ENCODE results near the gene ITPRIPL2. TPM values are rescaled to one million over a fixed set of nuclear protein-coding genes. Genes with fewer than 3 reads are reported as not detected.

The ITPRIPL2 gene
- total and polyA plus RNA-seq, 10 donors = 2.2 to 41.5 (median 24.9) TPM

DNA sequence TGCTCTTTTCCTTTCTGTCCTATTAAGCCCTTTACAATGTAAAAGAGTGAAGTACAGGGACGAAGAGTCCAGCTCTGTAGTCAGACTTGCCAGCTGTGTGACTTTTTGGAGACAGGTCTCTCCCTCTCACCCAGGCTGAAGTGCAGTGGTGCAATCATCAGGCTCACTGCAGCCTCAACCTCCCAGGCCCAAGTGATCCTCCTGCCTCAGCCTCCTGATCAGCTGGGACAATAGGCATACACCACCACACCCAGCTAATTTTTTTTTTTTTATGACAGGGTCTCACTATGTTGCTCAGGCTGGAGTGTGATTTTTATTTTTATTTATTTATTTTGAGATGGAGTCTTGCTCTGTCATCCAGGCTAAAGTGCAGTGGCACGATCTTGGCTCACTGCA lies 7.1 kb upstream of the ITPRIPL2 start:
- H3K27me3 ChIP-seq (replicated peaks in 1 of 7) = no peaks in the 10 kb centered on the region
- no peaks in the 10 kb centered on the region for H3K36me3 ChIP-seq
- no peak overlapping the region for H3K4me3 ChIP-seq
- H3K4me1 ChIP-seq = peaks cover 0 to 8% (median 0%) of the 10 kb centered on the region in 6 donors
- no peaks in the 10 kb centered on the region for H3K9me3 ChIP-seq
- TF ChIP-seq, protein P1, sequence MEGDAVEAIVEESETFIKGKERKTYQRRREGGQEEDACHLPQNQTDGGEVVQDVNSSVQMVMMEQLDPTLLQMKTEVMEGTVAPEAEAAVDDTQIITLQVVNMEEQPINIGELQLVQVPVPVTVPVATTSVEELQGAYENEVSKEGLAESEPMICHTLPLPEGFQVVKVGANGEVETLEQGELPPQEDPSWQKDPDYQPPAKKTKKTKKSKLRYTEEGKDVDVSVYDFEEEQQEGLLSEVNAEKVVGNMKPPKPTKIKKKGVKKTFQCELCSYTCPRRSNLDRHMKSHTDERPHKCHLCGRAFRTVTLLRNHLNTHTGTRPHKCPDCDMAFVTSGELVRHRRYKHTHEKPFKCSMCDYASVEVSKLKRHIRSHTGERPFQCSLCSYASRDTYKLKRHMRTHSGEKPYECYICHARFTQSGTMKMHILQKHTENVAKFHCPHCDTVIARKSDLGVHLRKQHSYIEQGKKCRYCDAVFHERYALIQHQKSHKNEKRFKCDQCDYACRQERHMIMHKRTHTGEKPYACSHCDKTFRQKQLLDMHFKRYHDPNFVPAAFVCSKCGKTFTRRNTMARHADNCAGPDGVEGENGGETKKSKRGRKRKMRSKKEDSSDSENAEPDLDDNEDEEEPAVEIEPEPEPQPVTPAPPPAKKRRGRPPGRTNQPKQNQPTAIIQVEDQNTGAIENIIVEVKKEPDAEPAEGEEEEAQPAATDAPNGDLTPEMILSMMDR (IDR thresholded peaks at IDR 0.05 in 8 of 11, conservative IDR thresholded peaks at IDR 0.05 in 3 of 11) = no peak
- no peak for TF ChIP-seq POLR2AphosphoS5 (IDR thresholded peaks at IDR 0.05)
- TF ChIP-seq POLR2A (IDR thresholded peaks at IDR 0.05) = no peak
- H3K27ac ChIP-seq = no peak overlapping the region
- 85 to 97% (median 93%) methylated on average over 2 of the region's 2 CpGs for WGBS, 5 donors
- DNase-seq = no peak
- intact Hi-C loops (cut with DNase I; ENCODE audit: low total_unique reads) = no loop called here

DNA sequence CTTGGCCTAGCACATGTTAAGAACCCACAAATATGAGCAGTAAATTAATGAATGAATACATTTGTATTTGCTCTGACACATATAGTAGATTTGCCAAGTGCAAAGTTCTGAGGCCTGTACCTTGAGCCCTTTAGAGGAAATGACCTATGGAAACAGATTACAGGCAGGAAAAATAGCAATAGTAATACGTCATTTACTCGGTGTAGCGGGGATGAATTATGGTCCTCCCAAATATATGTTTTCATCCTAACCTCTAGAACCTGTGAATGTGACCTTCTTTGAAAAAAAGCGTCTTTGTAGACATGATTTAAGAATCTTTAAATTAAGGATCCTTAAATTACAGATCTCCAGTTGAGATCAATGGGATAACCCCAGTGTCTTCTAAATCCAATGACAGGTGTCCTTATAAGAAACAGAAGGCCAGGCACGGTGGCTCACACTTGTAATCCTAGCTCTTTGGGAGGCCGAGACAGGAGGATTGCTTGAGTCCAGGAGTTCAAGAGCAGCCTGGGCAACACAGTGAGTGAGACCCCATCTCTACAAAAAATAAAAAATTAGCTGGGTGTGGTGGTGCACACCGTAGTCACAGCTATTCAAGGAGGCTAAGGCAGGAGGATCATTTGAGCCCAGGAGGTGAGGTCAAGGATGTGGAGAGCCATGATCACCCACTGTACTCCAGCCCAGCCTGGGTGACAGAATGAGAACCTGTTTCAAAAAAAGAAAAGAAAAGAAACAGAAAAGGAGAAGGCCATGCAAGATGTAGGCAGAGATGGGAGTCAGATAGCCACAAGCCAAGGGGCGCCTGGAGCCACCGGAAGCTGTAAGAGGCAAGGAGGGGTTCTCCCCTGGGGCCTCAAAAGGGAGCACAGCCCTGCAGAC lies 5.1 kb upstream of the ITPRIPL2 start:
- Histone ChIP-seq H3K9me3 (no peaks in the 10 kb centered on the region), H3K27ac (no peak overlapping the region), H3K27me3 (replicated peaks in 1 of 7) (peaks cover 0 to 4% (median 0%) of the 10 kb centered on the region in 7 donors), H3K4me1 (peaks cover 0 to 21% (median 9%) of the 10 kb centered on the region in 6 donors), H3K36me3 (no peaks in the 10 kb centered on the region), H3K4me3 (no peak overlapping the region)
- WGBS, 5 donors = 71 to 80% (median 79%) methylated on average over 9 of the region's 9 CpGs
- intact Hi-C loops (cut with DNase I; ENCODE audit: low total_unique reads) = no loop called here
- TF ChIP-seq POLR2A (IDR thresholded peaks at IDR 0.05) = no peak
- no peak for DNase-seq

DNA sequence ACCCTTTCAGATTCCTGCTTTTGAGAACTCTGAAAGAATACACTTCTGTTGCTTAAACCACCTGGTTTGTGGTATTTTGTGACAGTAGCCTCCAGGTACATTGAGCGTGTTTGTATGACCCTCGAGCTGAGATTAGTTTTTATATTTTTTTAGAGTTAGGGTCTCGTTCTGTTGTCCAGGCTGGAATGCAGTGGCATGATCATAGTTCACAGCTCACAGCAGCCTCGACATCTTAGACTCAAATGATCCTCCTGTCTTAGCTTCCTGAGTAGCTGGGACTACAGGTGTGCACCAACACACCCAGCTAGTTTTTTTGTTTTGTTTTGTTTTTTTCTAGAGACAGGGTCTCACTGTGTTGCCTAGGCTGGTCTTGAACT lies 4.5 kb upstream of the ITPRIPL2 start:
- intact Hi-C loops (cut with DNase I; ENCODE audit: low total_unique reads) = no loop called here

DNA sequence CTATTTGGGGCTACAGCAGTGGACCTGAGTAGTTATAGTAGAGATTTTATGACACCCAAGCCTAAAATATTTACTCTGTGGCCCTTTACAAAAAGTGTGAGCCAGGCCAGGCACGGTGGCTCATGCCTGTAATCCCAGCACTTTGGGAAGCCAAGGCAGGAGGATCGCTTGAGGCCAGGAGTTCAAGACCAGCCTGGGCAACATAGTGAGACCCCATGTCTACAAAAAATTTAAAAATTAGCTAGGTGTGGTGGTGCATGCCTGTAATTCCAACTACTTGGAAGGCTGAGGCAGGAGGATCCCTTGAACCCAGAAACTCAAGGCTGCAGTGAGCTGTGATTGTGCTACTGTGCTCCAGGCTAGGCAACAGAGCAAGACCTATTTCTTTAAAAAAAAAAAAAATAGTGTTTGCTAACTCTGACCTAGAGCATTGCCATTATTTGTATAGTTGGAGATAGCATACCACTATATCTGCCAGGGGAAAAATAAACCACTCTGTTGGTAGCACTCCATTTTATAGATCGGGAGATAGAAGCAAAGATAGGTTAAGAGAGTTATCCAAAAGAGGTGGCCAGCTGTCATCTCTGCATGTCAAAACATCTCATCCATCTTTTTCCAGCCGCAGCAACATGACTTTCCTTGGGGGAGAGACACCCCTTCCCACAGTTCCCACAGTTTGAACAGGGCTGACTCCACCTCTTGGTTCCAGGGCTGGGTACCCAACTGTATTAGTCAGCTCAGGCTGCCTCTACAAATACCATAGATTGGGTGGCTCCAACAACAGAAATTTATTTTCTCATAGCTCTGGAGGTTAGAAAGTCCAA lies 3.0 kb upstream of the ITPRIPL2 start:
- WGBS, 5 donors = 94 to 97% (median 96%) methylated on average over 4 of the region's 4 CpGs
- H3K9me3 ChIP-seq = no peaks in the 10 kb centered on the region
- no peak overlapping the region for H3K27ac ChIP-seq
- TF ChIP-seq POLR2AphosphoS5 (IDR thresholded peaks at IDR 0.05) (no peak), POLR2A (IDR thresholded peaks at IDR 0.05) (no peak)
- TF ChIP-seq, protein P1 (IDR thresholded peaks at IDR 0.05 in 8 of 11, conservative IDR thresholded peaks at IDR 0.05 in 3 of 11) = no peak
- no peak overlapping the region for H3K4me3 ChIP-seq
- peaks cover 0 to 25% (median 6%) of the 10 kb centered on the region in 7 donors for H3K27me3 ChIP-seq (replicated peaks in 1 of 7)
- intact Hi-C loops (cut with DNase I; ENCODE audit: low total_unique reads) = no loop called here
- no peak for DNase-seq
- H3K36me3 ChIP-seq = peaks cover 0 to 9% (median 1%) of the 10 kb centered on the region in 6 donors
- H3K4me1 ChIP-seq = peaks cover 8 to 42% (median 26%) of the 10 kb centered on the region in 6 donors

More for the DNA sequence above, 4.5 kb upstream of the ITPRIPL2 start:
- Histone ChIP-seq H3K9me3 (no peaks in the 10 kb centered on the region), H3K27ac (no peak overlapping the region), H3K4me1 (peaks cover 0 to 27% (median 12%) of the 10 kb centered on the region in 6 donors), H3K36me3 (no peaks in the 10 kb centered on the region), H3K27me3 (replicated peaks in 1 of 7) (peaks cover 0 to 11% (median 3%) of the 10 kb centered on the region in 7 donors), H3K4me3 (no peak overlapping the region)
- WGBS, 5 donors = 75 to 86% (median 82%) methylated on average over 4 of the region's 4 CpGs
- no peak for DNase-seq
- no peak for TF ChIP-seq POLR2AphosphoS5 (IDR thresholded peaks at IDR 0.05)
- TF ChIP-seq, protein P1 (IDR thresholded peaks at IDR 0.05 in 8 of 11, conservative IDR thresholded peaks at IDR 0.05 in 3 of 11) = no peak
- TF ChIP-seq POLR2A (IDR thresholded peaks at IDR 0.05) = no peak

All from spleen (tissue), 11 donors.